Mesenchymal stem cell (in vitro differentiated cells and primary cell): ENCODE measurements around the gene MAML1.

ENCODE experiments used
- DNase-seq: peaks from one replicate; pipeline ENCODE4 v3.0.0-alpha.2; 2013
- H2AFZ ChIP-seq: one replicate; pipeline ENCODE4 v1.6.1; 2013; ENCODE audit warnings: low read depth, mild to moderate bottlenecking, control low read depth, inconsistent platforms, low read length, moderate library complexity
- H2AK5ac ChIP-seq: 2 replicates; pipeline ENCODE4 v1.6.1; 2013; ENCODE audit warnings: low read length, moderate library complexity, mild to moderate bottlenecking, inconsistent platforms; ENCODE audit not compliant: severe bottlenecking
- H2BK120ac ChIP-seq: one replicate; pipeline ENCODE4 v1.6.1; 2013; ENCODE audit warnings: low read depth, mild to moderate bottlenecking, inconsistent platforms, low read length, moderate library complexity
- H2BK12ac ChIP-seq, 2 experiments: one replicate each; pipeline ENCODE4 v1.6.1; 2013; ENCODE audit warnings: inconsistent platforms in 2 of 2, low read length in 2 of 2, mild to moderate bottlenecking in 2 of 2, moderate library complexity in 2 of 2, control low read depth in 1 of 2
- H2BK15ac ChIP-seq: one replicate; pipeline ENCODE4 v1.6.1; 2013; ENCODE audit warnings: mild to moderate bottlenecking, low read depth, inconsistent platforms; ENCODE audit not compliant: poor library complexity, severe bottlenecking
- H2BK5ac ChIP-seq: 2 replicates; pipeline ENCODE4 v1.6.1; 2013; ENCODE audit warnings: low read depth, mild to moderate bottlenecking, low read length, control low read depth, inconsistent platforms; ENCODE audit not compliant: poor library complexity, severe bottlenecking
- H3K14ac ChIP-seq, 2 experiments: one replicate each; pipeline ENCODE4 v1.6.1; 2013; ENCODE audit warnings: inconsistent platforms in 2 of 2, low read length in 2 of 2, control low read depth in 1 of 2, mild to moderate bottlenecking in 1 of 2, moderate library complexity in 1 of 2
- H3K18ac ChIP-seq, 2 experiments: one replicate each; pipeline ENCODE4 v1.6.1; 2013; ENCODE audit warnings: inconsistent platforms in 2 of 2, low read length in 2 of 2, control low read depth in 1 of 2, low read depth in 1 of 2, mild to moderate bottlenecking in 1 of 2
- H3K23ac ChIP-seq, 2 experiments: one replicate each; pipeline ENCODE4 v1.6.1; 2013; ENCODE audit warnings: inconsistent platforms in 2 of 2, low read length in 2 of 2, mild to moderate bottlenecking in 2 of 2, moderate library complexity in 2 of 2, control low read depth in 1 of 2
- H3K27ac ChIP-seq: 2 replicates; pipeline ENCODE4 v1.5.1; 2013; ENCODE audit warnings: mild to moderate bottlenecking, moderate library complexity, low read length, control low read depth, inconsistent platforms; ENCODE audit not compliant: poor library complexity, severe bottlenecking
- H3K27me3 ChIP-seq, 2 experiments: 2 replicates each; pipeline versions ENCODE4 v1.6.1 to v1.7.0; 2013; ENCODE audit warnings: low read length in 2 of 2, mild to moderate bottlenecking in 2 of 2, moderate library complexity in 2 of 2, control low read depth in 1 of 2, inconsistent platforms in 1 of 2; ENCODE audit not compliant: control insufficient read depth in 1 of 2, insufficient read depth in 1 of 2
- H3K36me3 ChIP-seq, 2 experiments: 2 replicates each; pipeline versions ENCODE4 v1.6.1 to v1.7.0; 2013; ENCODE audit warnings: low read length in 2 of 2, control low read depth in 1 of 2, inconsistent platforms in 1 of 2, low read depth in 1 of 2, mild to moderate bottlenecking in 1 of 2; ENCODE audit not compliant: insufficient read depth in 2 of 2, control insufficient read depth in 1 of 2
- H3K4ac ChIP-seq, 2 experiments: one replicate each; pipeline ENCODE4 v1.6.1; 2013; ENCODE audit warnings: inconsistent platforms in 2 of 2, low read length in 2 of 2, mild to moderate bottlenecking in 2 of 2, moderate library complexity in 2 of 2, control low read depth in 1 of 2, low read depth in 1 of 2
- H3K4me1 ChIP-seq: 2 replicates; pipeline ENCODE4 v1.6.1; 2013; ENCODE audit warnings: low read depth, low read length, control low read depth; ENCODE audit not compliant: control insufficient read depth, insufficient read depth
- H3K4me2 ChIP-seq: 2 replicates; pipeline ENCODE4 v1.6.1; 2013; ENCODE audit warnings: low read length, mild to moderate bottlenecking, inconsistent platforms; ENCODE audit not compliant: poor library complexity, severe bottlenecking
- H3K4me3 ChIP-seq, 2 experiments: 2 replicates each; pipeline versions ENCODE4 v1.5.1 to v1.7.0; 2013; ENCODE audit warnings: low read length in 2 of 2, mild to moderate bottlenecking in 2 of 2, control low read depth in 1 of 2, low read depth in 1 of 2; ENCODE audit not compliant: insufficient read depth in 1 of 2
- H3K79me1 ChIP-seq: replicated peaks from 2 replicates; pipeline ENCODE4 v1.6.1; 2013; ENCODE audit warnings: mild to moderate bottlenecking, control low read depth, low read length, inconsistent platforms; ENCODE audit not compliant: poor library complexity, severe bottlenecking
- H3K9ac ChIP-seq: 2 replicates; pipeline ENCODE4 v1.7.0; 2013; ENCODE audit warnings: mild to moderate bottlenecking, low read length, moderate library complexity
- H3K9me3 ChIP-seq: 2 replicates; pipeline ENCODE4 v1.7.0; 2013; ENCODE audit warnings: mild to moderate bottlenecking, low read length; ENCODE audit not compliant: control insufficient read depth
- H4K8ac ChIP-seq: one replicate; pipeline ENCODE4 v1.6.1; 2013; ENCODE audit warnings: inconsistent platforms, mild to moderate bottlenecking, low read length, moderate library complexity
- H4K91ac ChIP-seq: one replicate; pipeline ENCODE4 v1.6.1; 2013; ENCODE audit warnings: mild to moderate bottlenecking, low read length, inconsistent platforms
- WGBS: methylation state at CpG from one replicate; pipeline ENCODE4 v1.1.7; 2013; ENCODE audit warnings: mixed read lengths; 5-methylcytosine and 5-hydroxymethylcytosine counted together

The MAML1 gene

DNA sequence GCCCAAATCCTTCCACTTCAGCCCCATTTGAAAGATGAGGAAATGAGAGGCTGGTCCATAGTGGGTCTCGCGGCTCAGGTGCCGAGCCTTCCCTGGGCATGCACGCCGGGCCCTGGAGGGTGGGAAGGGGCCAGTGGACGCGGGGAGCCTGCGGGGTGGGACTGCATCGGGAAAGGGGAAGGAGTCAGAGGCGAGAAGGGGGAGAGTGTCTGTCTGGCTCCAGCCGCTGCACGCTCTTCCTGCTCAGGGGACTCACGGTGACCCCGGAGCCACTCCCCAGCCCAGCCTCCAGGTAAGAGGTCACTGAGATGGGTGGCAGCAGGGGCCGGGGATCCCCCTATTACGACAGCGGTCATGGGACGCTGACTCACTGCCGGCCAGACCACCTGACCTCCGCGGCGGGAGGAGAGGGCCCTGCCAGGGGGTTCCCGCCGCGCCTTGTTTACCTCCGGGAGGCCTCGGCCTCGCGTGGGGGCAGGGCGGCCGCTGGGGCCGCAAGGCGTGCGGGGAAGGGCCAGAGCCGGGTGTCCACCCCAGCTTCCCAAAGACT lies 86.2 kb downstream of the MAML1 start:
- WGBS = 1% methylated on average over 30 of the region's 35 CpGs
- peaks cover 49% of the 10 kb centered on the region for H3K4me1 ChIP-seq
- H3K4me2 ChIP-seq = peak overlapping the region; percentile 53

GRCh38 chr5:179819296-179820126 lies 86.9 kb downstream of the MAML1 start:
- DNase-seq = peak; percentile 88
- Histone ChIP-seq H3K4me2 (no peak overlapping the region), H3K27ac (peak overlapping the region; percentile 96), H3K9me3 (no peaks in the 10 kb centered on the region), H3K4ac (peak overlapping the region; percentile 90 to 100), H2BK120ac (peak overlapping the region; percentile 99), H2AK5ac (peak overlapping the region; percentile 94), H3K36me3 (peaks cover 29 to 32% of the 10 kb centered on the region in 2 experiments), H2BK5ac (peak overlapping the region; percentile 93), H3K14ac (peak overlapping the region; percentile 89 to 99), H3K4me1 (peaks cover 56% of the 10 kb centered on the region), H2BK12ac (peak overlapping the region; percentile 98 to 99), H4K8ac (peak overlapping the region; percentile 98), H3K23ac (peak overlapping the region in 1 of 2 experiments; percentile 81), H3K27me3 (no peaks in the 10 kb centered on the region), H2BK15ac (peak overlapping the region; percentile 95), H3K79me1 (peaks cover 20% of the 10 kb centered on the region), H3K9ac (peak overlapping the region; percentile 96), H4K91ac (peak overlapping the region; percentile 100), H3K4me3 (peak overlapping the region in 1 of 2 experiments; percentile 95), H2AFZ (no peak overlapping the region), H3K18ac (peak overlapping the region; percentile 98 to 100)
- 30% methylated on average over 22 of the region's 26 CpGs for WGBS

More for the DNA sequence above, 86.2 kb downstream of the MAML1 start:
- Histone ChIP-seq H3K27me3 (no peaks in the 10 kb centered on the region), H2BK15ac (peak overlapping the region; percentile 99), H3K9me3 (no peaks in the 10 kb centered on the region), H3K36me3 (peaks cover 23 to 31% of the 10 kb centered on the region in 2 experiments), H3K4me3 (peak overlapping the region in 1 of 2 experiments; percentile 67), H3K27ac (peak overlapping the region; percentile 96), H2BK5ac (peak overlapping the region; percentile 85), H3K23ac (no peak overlapping the region), H4K8ac (peak overlapping the region; percentile 99), H3K9ac (peak overlapping the region; percentile 96), H3K4ac (peak overlapping the region; percentile 90 to 99), H2BK120ac (peak overlapping the region; percentile 99), H2BK12ac (peak overlapping the region; percentile 100), H3K18ac (peak overlapping the region; percentile 100), H3K14ac (peak overlapping the region in 1 of 2 experiments; percentile 91), H2AK5ac (peak overlapping the region; percentile 73), H3K79me1 (peaks cover 20% of the 10 kb centered on the region), H4K91ac (peak overlapping the region; percentile 100), H2AFZ (no peak overlapping the region)
- DNase-seq = peak; percentile 97

DNA sequence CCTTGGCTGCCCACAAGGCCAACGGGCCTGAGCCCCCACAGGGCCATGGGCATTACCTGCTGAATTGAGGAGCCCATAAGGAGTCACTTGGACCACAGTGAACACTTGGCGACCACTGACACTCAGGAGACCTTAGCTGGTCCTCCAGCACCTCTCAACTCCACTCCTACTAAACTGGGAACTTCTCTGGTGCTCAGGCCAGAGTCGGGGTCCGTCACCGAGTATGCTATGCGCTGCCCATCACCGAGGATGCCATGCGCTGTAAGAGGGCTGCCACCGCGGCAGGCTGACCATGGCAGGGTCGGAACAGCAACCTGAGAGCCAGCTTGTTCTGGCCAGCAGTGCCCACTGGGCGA lies 87.5 kb downstream of the MAML1 start:
- 79% methylated on average over 12 of the region's 12 CpGs for WGBS
- DNase-seq = peak; percentile 32
- Histone ChIP-seq H2BK15ac (peak overlapping the region; percentile 95), H3K27ac (peak overlapping the region; percentile 96), H4K8ac (peak overlapping the region; percentile 98), H2AFZ (no peak overlapping the region), H3K4me1 (peaks cover 60% of the 10 kb centered on the region), H3K4ac (peak overlapping the region; percentile 90 to 100), H3K79me1 (peaks cover 22% of the 10 kb centered on the region), H2BK12ac (peak overlapping the region; percentile 98 to 99), H3K36me3 (peaks cover 33 to 38% of the 10 kb centered on the region in 2 experiments), H3K18ac (peak overlapping the region; percentile 98 to 100), H3K4me3 (peak overlapping the region; percentile 28 to 95), H2BK120ac (peak overlapping the region; percentile 99), H3K27me3 (no peaks in the 10 kb centered on the region), H4K91ac (peak overlapping the region; percentile 100), H3K9me3 (no peaks in the 10 kb centered on the region), H3K23ac (peak overlapping the region in 1 of 2 experiments; percentile 81), H3K14ac (peak overlapping the region in 1 of 2 experiments; percentile 99), H2AK5ac (peak overlapping the region; percentile 94), H2BK5ac (peak overlapping the region; percentile 95), H3K4me2 (peak overlapping the region; percentile 59), H3K9ac (peak overlapping the region; percentile 96)
